Gastrocnemius medialis (tissue), 4 donors: Measurements from ENCODE around the gene JSRP1.

ENCODE experiments used
- CTCF ChIP-seq, 5 experiments: fragments of 450-650 bp in 3 of 5; fragments of 200-600 bp in 2 of 5; sonication (generic) in 2 of 5; IDR thresholded peaks in 4 of 5; conservative IDR thresholded peaks in 1 of 5; 1 replicate in 4 of 5; 2 replicates in 1 of 5; pipeline ENCODE4 v1.5.1; 2016 to 2019; ENCODE audit warnings: antibody characterized with exemption in 5 of 5, mild to moderate bottlenecking in 3 of 5, moderate library complexity in 3 of 5
- POLR2A ChIP-seq, 2 donors: fragments of 450-650 bp; IDR thresholded peaks; one replicate each; pipeline ENCODE4 v1.6.1; 2017; ENCODE audit warnings: antibody characterized with exemption in 2 of 2, mild to moderate bottlenecking in 2 of 2, moderate library complexity in 2 of 2

GRCh38 chr19:2215281-2215751 lies 40.9 kb downstream of the JSRP1 start:
- TF ChIP-seq CTCF (IDR thresholded peaks at IDR 0.05 in 4 of 5, conservative IDR thresholded peaks at IDR 0.05 in 1 of 5) (no peak), POLR2A (IDR thresholded peaks at IDR 0.05) (no peak)
